K562 (cell line): Measurements from ENCODE around the gene SLC9A1. TPM values are rescaled to one million over a fixed set of nuclear protein-coding genes. Genes with fewer than 3 reads are reported as not detected.

Source experiments
- ARHGAP35 ChIP-seq: fragments of 450-650 bp; IDR thresholded peaks from 2 replicates; pipeline ENCODE4 v1.6.1; 2018; ENCODE audit not compliant: partially characterized antibody
- ARID4B ChIP-seq: sonication (generic); formaldehyde crosslinking; IDR thresholded peaks from 2 replicates; pipeline ENCODE4 v1.8.0; 2022; ENCODE audit warnings: mild to moderate bottlenecking, missing genetic modification reagents
- CEBPB ChIP-seq: fragments of 450-650 bp; IDR thresholded peaks from 2 replicates; pipeline ENCODE4 v1.6.1; 2016; ENCODE audit warnings: missing genetic modification characterization, missing compliant biosample characterization
- E2F6 ChIP-seq, 2 experiments: IDR thresholded peaks; 2 replicates each; pipeline ENCODE4 v1.6.1; 2011; ENCODE audit warnings: borderline replicate concordance in 1 of 2, control low read depth in 1 of 2, low read depth in 1 of 2, low read length in 1 of 2, mild to moderate bottlenecking in 1 of 2, mixed read lengths in 1 of 2, moderate library complexity in 1 of 2; ENCODE audit not compliant: insufficient read depth in 1 of 2, insufficient read length in 1 of 2, poor library complexity in 1 of 2, severe bottlenecking in 1 of 2; ENCODE audit errors: extremely low read depth in 1 of 2
- ELK3 ChIP-seq: fragments of 450-650 bp; formaldehyde crosslinking; IDR thresholded peaks from 2 replicates; pipeline ENCODE4 v1.4.0; 2020; ENCODE audit warnings: mild to moderate bottlenecking
- HDGF ChIP-seq: fragments of 450-650 bp; IDR thresholded peaks from 2 replicates; pipeline ENCODE4 v1.6.1; 2016
- HOMEZ ChIP-seq: fragments of 250-450 bp; sonication (Bioruptor Pico); IDR thresholded peaks from 2 replicates; pipeline ENCODE4 v1.4.0; 2020; ENCODE audit warnings: mild to moderate bottlenecking, moderate library complexity
- LCOR ChIP-seq: sonication (generic); formaldehyde crosslinking; IDR thresholded peaks from 2 replicates; pipeline ENCODE4 v1.8.0; 2022; ENCODE audit warnings: mild to moderate bottlenecking, missing genetic modification reagents
- MCM7 ChIP-seq, 2 experiments: fragments of 450-650 bp; IDR thresholded peaks; 2 replicates each; pipeline ENCODE4 v1.6.1; 2016 to 2018
- PML ChIP-seq: IDR thresholded peaks from 2 replicates; pipeline ENCODE4 v1.6.1; 2012; ENCODE audit warnings: low read length, inconsistent platforms
- SIN3A ChIP-seq, 2 experiments: fragments of 150-350 bp in 1 of 2; IDR thresholded peaks; 2 replicates each; pipeline ENCODE4 v1.6.1; 2011 to 2016; ENCODE audit warnings: borderline replicate concordance in 2 of 2, low read depth in 2 of 2, low read length in 2 of 2, mild to moderate bottlenecking in 2 of 2, moderate library complexity in 2 of 2; ENCODE audit not compliant: control insufficient read depth in 1 of 2
- SMARCA4 ChIP-seq: fragments of 450-650 bp; IDR thresholded peaks from 2 replicates; pipeline ENCODE4 v1.6.1; 2016
- SRF ChIP-seq, 2 experiments: fragments of 250-450, 450-650 bp in 1 of 2; sonication (Bioruptor Pico) in 1 of 2; sonication (generic) in 1 of 2; formaldehyde crosslinking; IDR thresholded peaks; 2 replicates each; pipeline versions ENCODE4 v1.5.0 to v1.5.1; 2020 to 2022; ENCODE audit warnings: mild to moderate bottlenecking in 1 of 2, missing genetic modification reagents in 1 of 2
- TEAD1 ChIP-seq, 2 experiments: fragments of 450-650 bp in 1 of 2; sonication (generic) in 1 of 2; formaldehyde crosslinking; IDR thresholded peaks; 2 replicates each; pipeline versions ENCODE4 v1.4.0 to v1.8.0; 2020 to 2022; ENCODE audit warnings: mild to moderate bottlenecking in 2 of 2, missing genetic modification reagents in 1 of 2
- WHSC1 ChIP-seq: IDR thresholded peaks from one replicate; pipeline ENCODE4 v1.6.1; 2012; ENCODE audit warnings: low read length, control low read depth, inconsistent platforms
- ZNF274 ChIP-seq: IDR thresholded peaks from 2 replicates; pipeline ENCODE4 v1.6.1; 2011; ENCODE audit warnings: low read depth, mild to moderate bottlenecking, low read length, moderate library complexity, borderline replicate concordance
- ZNF507 ChIP-seq: conservative IDR thresholded peaks from 2 replicates; pipeline ENCODE4 v1.6.1; 2017; ENCODE audit warnings: missing genetic modification characterization, missing compliant biosample characterization
- ZNF79 ChIP-seq: fragments of 250-450 bp; sonication (Bioruptor Pico); IDR thresholded peaks from 2 replicates; pipeline ENCODE4 v1.4.0; 2020; ENCODE audit warnings: low read depth, mild to moderate bottlenecking, moderate library complexity
- polyA plus RNA-seq, 8 experiments: library from polyadenylated mRNA; depleted of rRNA in 4 of 8; stranded (reverse) in 5 of 8; unstranded in 3 of 8; fragments of >200 nt; fragmentation: Nextera tagmentation in 2 of 8; fragmentation: Illumina TruSeq in 1 of 8; extraction: Ambion mirVana in 2 of 8; extraction: Trizol in 1 of 8; gene quantifications; 2 replicates each; pipeline versions ENCODE4 v1.2.1 to v1.2.3, GENCODE V29; 2011 to 2014; ENCODE audit warnings: inconsistent platforms in 1 of 8, missing spikeins in 1 of 8
- total RNA-seq, 7 experiments: library from RNA; depleted of rRNA in 6 of 7; stranded (reverse); fragments of >200 nt in 6 of 7; fragmentation: Illumina TruSeq in 2 of 7; extraction: Trizol in 2 of 7; gene quantifications; 2 replicates each; pipeline versions ENCODE4 v1.2.1 to v1.2.3, GENCODE V29; 2011 to 2021; ENCODE audit warnings: low replicate concordance in 1 of 7

The SLC9A1 gene
- total and polyA plus RNA-seq, 9 of the 15 experiments (the other 6 are each of a cell fraction or from before 2014, with no cell fraction given), result 0.59 to 14.4 (median 2.0) TPM

GRCh38 chr1:27157194-27157593 lies 2.3 kb upstream of the SLC9A1 start (continued):
- no peak for TF ChIP-seq ARID4B (CRISPR knock-in tag)
- no peak for TF ChIP-seq PML
- peak; percentile 91 for TF ChIP-seq SMARCA4
- no peak for TF ChIP-seq ZNF79 (CRISPR knock-in tag)
- TF ChIP-seq LCOR, result no peak
- TF ChIP-seq WHSC1, result no peak
- no peak for TF ChIP-seq SIN3A (IDR thresholded peaks at IDR 0.05; ENCODE audit: borderline replicate concordance in 2 of 2, control insufficient read depth in 1 of 2, low read depth in 2 of 2, low read length in 2 of 2)
- TF ChIP-seq TEAD1 (CRISPR knock-in tag; IDR thresholded peaks at IDR 0.05), result no peak
- no peak for TF ChIP-seq ARHGAP35
- TF ChIP-seq SRF (CRISPR knock-in tag; IDR thresholded peaks at IDR 0.05), result no peak
- TF ChIP-seq HOMEZ (CRISPR knock-in tag), result no peak
- no peak for TF ChIP-seq ZNF274
- no peak for TF ChIP-seq E2F6 (IDR thresholded peaks at IDR 0.05; ENCODE audit: borderline replicate concordance in 1 of 2, extremely low read depth in 1 of 2, insufficient read depth in 1 of 2, insufficient read length in 1 of 2, low read depth in 1 of 2, low read length in 1 of 2, poor library complexity in 1 of 2, severe bottlenecking in 1 of 2)
- no peak for TF ChIP-seq ELK3
- no peak for TF ChIP-seq MCM7 (IDR thresholded peaks at IDR 0.05)
- no peak for TF ChIP-seq CEBPB
- TF ChIP-seq HDGF, result no peak
- TF ChIP-seq ZNF507 (tag), result no peak
